ENCODE data around the gene LMAN2.

- TF ChIP-seq MAX (IDR thresholded peaks at IDR 0.05) (no peak), EZH2 (IDR thresholded peaks at IDR 0.05) (no peak)
These were observed 25.5 kb downstream of the LMAN2 start for GRCh38 chr5:177325868-177326381.
